ENCODE results near the gene DGKH. TPM values are rescaled to one million over a fixed set of nuclear protein-coding genes. Genes with fewer than 3 reads are reported as not detected.

The DGKH gene
- total RNA-seq, 1 experiment from 2014 or later: 5.2 TPM

- ChIA-PET POLR2A (interaction anchor here (0.6 kb wide), 1 partner anchor 12 kb away, joined by 3 read pairs; no protein-coding TSS in a partner anchor), CTCF (no interaction called here)
- DNase-seq: peak; percentile 88 to 90
These were observed 8.3 kb upstream of the DGKH start for GRCh38 chr13:42039946-42040729.

GRCh38 chr13:42040730-42041010 is 7.8 kb upstream of the DGKH start:
- Mint-ChIP-seq H3K36me3 (ENCODE audit: insufficient read depth, unreplicated experiment) (peaks cover 19% of the 10 kb centered on the region), H3K27me3 (ENCODE audit: insufficient read depth, unreplicated experiment) (peaks cover 36% of the 10 kb centered on the region), H3K27ac (ENCODE audit: unreplicated experiment) (no peak overlapping the region), H3K4me3 (ENCODE audit: unreplicated experiment) (peak overlapping the region; percentile 88), H3K4me1 (ENCODE audit: low read depth, unreplicated experiment) (peaks cover 17% of the 10 kb centered on the region), H3K9me3 (ENCODE audit: unreplicated experiment) (peaks cover 16% of the 10 kb centered on the region)
- no TSS peak for BruUV-seq (replicated peaks)
- peak overlapping the region; percentile 58 for H3K4me3 ChIP-seq (ENCODE audit: low read depth, low read length)
- H3K4me1 ChIP-seq: peaks cover 10% of the 10 kb centered on the region; the same call in 1 of the 2 replicates
- no peaks in the 10 kb centered on the region for H3K36me3 ChIP-seq (ENCODE audit: control insufficient read depth, insufficient read depth, low read length)
- H3K27me3 ChIP-seq (replicated peaks; ENCODE audit: control insufficient read depth, insufficient read depth, low read length): no peaks in the 10 kb centered on the region; the same call in 1 of the 2 replicates
- no peak for TF ChIP-seq CTCF (IDR thresholded peaks at IDR 0.05; ENCODE audit: insufficient read depth in 1 of 2, low read depth in 1 of 2, low read length in 1 of 2, severe bottlenecking in 1 of 2, unreplicated experiment in 1 of 2)
- ChIA-PET POLR2A (no interaction called here), CTCF (no interaction called here)
- H3K9me3 ChIP-seq: peaks cover 7% of the 10 kb centered on the region
- intact Hi-C loops (cut with micrococcal nuclease; ENCODE audit: unreplicated experiment): loop anchor here (1.0 to 10.0 kb wide), 4 partner anchors 78 to 372 kb away; partner anchors contain the start of gene VWA8
- no peak for DNase-seq

More at GRCh38 chr13:42039946-42040729, 8.3 kb upstream of the DGKH start:
- Mint-ChIP-seq H3K27me3 (ENCODE audit: insufficient read depth, unreplicated experiment) (peaks cover 37% of the 10 kb centered on the region), H3K4me3 (ENCODE audit: unreplicated experiment) (peak overlapping the region; percentile 88), H3K27ac (ENCODE audit: unreplicated experiment) (peak overlapping the region; percentile 32), H3K4me1 (ENCODE audit: low read depth, unreplicated experiment) (peaks cover 17% of the 10 kb centered on the region), H3K9me3 (ENCODE audit: unreplicated experiment) (peaks cover 21% of the 10 kb centered on the region), H3K36me3 (ENCODE audit: insufficient read depth, unreplicated experiment) (peaks cover 19% of the 10 kb centered on the region)
- intact Hi-C loops (cut with micrococcal nuclease; ENCODE audit: unreplicated experiment): loop anchor here (1.0 to 10.0 kb wide), 3 partner anchors 12 to 175 kb away; partner anchors contain the start of gene VWA8
- Histone ChIP-seq H3K27me3 (replicated peaks; ENCODE audit: control insufficient read depth, insufficient read depth, low read length) (no peaks in the 10 kb centered on the region; the same call in 1 of the 2 replicates), H3K36me3 (ENCODE audit: control insufficient read depth, insufficient read depth, low read length) (no peaks in the 10 kb centered on the region), H3K4me1 (peaks cover 10% of the 10 kb centered on the region; the same call in 1 of the 2 replicates), H3K4me3 (ENCODE audit: low read depth, low read length) (peak overlapping the region; percentile 58), H3K9me3 (peaks cover 10% of the 10 kb centered on the region)
- TF ChIP-seq CTCF (IDR thresholded peaks at IDR 0.05; ENCODE audit: insufficient read depth in 1 of 2, low read depth in 1 of 2, low read length in 1 of 2, severe bottlenecking in 1 of 2, unreplicated experiment in 1 of 2): peak in 1 of 2 experiments; percentile 9
- BruUV-seq (replicated peaks): no TSS peak

- intact Hi-C loops (cut with micrococcal nuclease; ENCODE audit: unreplicated experiment): loop anchor here (1.0 to 10.0 kb wide), 4 partner anchors 79 to 373 kb away; partner anchors contain the start of gene VWA8
- POLR2A ChIA-PET: no interaction called here
- peaks cover 36% of the 10 kb centered on the region for H3K27me3 Mint-ChIP-seq (ENCODE audit: insufficient read depth, unreplicated experiment)
These were observed 7.3 kb upstream of the DGKH start for GRCh38 chr13:42041011-42041683.

More at GRCh38 chr13:42041011-42041683, 7.3 kb upstream of the DGKH start:
- Histone ChIP-seq H3K9me3 (peaks cover 2% of the 10 kb centered on the region; the same call in 1 of the 2 replicates), H3K4me3 (ENCODE audit: low read depth, low read length) (peak overlapping the region; percentile 58), H3K4me1 (peaks cover 10% of the 10 kb centered on the region; the same call in 1 of the 2 replicates), H3K27me3 (replicated peaks; ENCODE audit: control insufficient read depth, insufficient read depth, low read length) (no peaks in the 10 kb centered on the region; the same call in 1 of the 2 replicates), H3K36me3 (ENCODE audit: control insufficient read depth, insufficient read depth, low read length) (no peaks in the 10 kb centered on the region)
- CTCF ChIA-PET: interaction anchor here (0.7 to 1.2 kb wide), 2 partner anchors 96 to 373 kb away, joined by 3 read pairs; no protein-coding TSS in a partner anchor
- peak; percentile 55 to 60 for DNase-seq
- Mint-ChIP-seq H3K27ac (ENCODE audit: unreplicated experiment) (peak overlapping the region; percentile 8), H3K36me3 (ENCODE audit: insufficient read depth, unreplicated experiment) (peaks cover 19% of the 10 kb centered on the region), H3K4me1 (ENCODE audit: low read depth, unreplicated experiment) (peaks cover 17% of the 10 kb centered on the region), H3K4me3 (ENCODE audit: unreplicated experiment) (peak overlapping the region; percentile 88), H3K9me3 (ENCODE audit: unreplicated experiment) (peaks cover 11% of the 10 kb centered on the region)
- no TSS peak for BruUV-seq (replicated peaks)
- no peak for TF ChIP-seq CTCF (IDR thresholded peaks at IDR 0.05; ENCODE audit: insufficient read depth in 1 of 2, low read depth in 1 of 2, low read length in 1 of 2, severe bottlenecking in 1 of 2, unreplicated experiment in 1 of 2)
